GM21528 (cell line): Measurements from ENCODE around the gene ARHGEF10L.

ENCODE experiments used
- ATAC-seq: cut with Tn5 transposase; IDR thresholded peaks from one replicate; pipeline ENCODE4 v1.9.1; 2021; ENCODE audit warnings: mild to moderate bottlenecking, moderate library complexity; ENCODE audit not compliant: unreplicated experiment, low FRiP score

ARHGEF10L gene

DNA sequence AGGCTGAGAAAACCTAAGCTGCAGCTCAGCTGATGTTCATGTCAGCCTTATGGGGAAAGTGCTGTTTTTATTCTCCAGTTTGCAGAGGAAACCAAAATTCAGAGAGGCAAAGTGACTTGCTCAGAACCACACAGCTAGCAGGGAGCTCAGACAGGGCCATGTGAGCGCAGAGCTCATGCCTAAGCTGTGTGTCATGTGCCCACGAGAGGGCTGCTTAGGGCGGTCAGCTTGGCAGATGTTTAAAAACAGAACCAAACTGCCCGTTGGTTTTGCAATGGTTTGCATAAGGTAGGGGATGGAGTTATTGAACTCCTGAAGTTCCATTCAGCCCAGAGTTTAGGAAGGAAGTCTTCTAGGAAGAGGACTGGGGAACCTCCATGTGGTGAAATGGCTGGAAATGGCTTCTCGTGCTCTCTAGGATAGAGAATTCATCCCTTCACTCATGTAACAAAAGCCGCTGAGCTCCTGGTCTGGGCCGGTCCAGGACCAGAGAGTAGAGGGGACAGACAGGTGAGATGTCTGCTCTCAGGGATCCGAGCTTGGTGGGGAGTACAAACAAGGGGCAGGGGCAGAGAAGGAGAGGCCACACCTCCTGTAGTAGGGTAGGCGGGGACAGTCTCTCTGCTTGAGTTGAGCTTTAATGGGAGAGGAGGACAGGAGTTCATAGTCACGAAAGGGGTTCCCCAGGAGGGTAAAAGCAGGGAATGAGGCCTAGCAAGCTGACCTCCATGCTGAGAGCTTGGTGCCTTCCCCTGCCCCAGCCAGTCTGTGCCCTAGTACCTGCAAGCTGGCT, 46.9 kb downstream of the ARHGEF10L start:
- ATAC-seq: no peak

GRCh38 chr1:17587693-17588047, 48.2 kb downstream of the ARHGEF10L start:
- no peak for ATAC-seq

DNA sequence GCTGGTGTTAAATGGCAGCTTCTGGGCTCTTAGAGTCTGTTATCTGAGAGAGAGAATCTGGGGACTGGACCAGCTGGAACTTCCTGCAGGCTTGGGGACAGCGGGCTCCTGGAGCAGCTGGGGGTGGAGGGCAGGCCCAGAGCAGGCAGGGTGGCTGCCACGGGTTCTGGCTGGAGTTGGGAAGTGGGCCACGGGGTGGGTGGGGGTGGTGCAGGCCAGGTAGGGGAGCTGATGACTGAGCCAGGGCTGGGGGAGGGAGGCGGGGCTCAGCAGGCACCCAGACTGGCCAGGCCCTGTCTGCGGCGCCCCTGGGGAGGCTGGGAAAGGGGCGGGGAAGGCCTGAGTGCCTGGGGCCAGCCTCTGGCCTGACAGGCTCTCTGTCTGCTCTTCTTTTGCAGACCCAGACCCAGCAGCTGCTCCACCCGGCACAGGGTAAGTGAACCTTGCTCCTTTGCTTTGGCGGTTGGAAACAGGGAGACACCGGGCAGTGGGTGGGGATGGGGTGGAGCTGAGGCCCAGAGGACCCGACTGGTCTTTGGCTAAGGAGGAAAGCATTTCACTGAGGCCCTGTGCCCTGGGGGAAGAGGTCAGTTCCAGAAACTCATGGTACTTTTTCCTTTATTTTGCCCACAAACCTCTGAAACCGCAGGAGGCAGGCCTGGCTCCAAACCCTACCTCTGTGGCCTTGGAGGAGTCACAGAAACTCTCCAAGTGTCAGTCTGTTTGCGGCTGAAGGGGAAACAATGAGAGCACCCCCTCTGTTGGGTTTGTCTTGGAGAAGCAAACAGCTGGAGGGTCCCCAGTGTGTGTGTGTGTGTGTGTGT, 48.8 kb downstream of the ARHGEF10L start:
- no peak for ATAC-seq

DNA sequence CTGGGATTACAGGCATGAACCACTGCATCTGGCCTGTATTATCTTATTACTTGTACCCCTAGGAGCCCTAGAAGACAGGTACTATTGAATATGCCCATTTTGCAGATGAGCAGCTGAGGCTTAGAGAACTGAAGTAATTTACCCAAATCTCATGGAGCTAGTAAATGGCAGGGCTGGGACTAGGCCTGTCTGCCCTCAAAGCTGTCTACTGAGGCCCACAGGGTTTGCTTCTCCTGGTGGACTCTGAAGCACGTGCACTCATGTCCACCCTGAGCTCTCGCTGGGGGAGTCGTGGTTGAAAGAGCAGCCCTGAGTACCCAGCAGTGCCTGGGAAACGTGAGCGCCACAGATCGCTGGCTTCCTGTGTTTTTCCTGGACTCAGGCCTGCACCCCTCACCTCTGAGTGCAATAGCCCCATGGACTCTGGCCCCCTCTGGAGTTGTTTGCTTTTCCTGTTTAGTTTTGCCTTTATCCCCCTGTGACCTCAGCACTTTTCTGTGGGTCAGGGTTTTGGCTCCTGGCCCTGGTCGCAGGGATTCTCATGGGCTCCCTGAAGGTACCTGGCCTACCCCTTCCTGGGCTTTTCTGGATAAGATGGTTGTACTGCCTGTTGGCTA, 52.4 kb downstream of the ARHGEF10L start:
- ATAC-seq: no peak

DNA sequence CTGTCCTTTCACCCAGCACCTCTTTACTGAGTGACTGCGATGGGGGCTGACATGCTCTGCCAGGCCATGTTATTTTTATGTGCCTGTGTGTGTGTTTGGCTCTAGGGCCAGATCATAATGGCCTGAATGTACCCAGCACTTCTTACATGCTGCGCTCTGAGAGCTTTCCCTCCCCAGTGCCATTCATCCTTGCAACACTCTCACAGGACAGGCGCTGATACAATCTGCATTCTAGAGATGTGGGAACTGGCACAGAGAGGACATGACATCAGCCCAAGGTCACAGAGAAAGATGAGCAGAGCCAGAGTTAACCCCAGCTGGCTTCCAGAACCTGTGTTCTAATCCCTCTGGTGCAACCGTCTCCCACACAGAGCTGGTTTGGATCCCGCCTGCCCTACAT, 54.5 kb downstream of the ARHGEF10L start:
- no peak for ATAC-seq

GRCh38 chr1:17594690-17595601, 55.4 kb downstream of the ARHGEF10L start:
- ATAC-seq: no peak

- ATAC-seq: no peak
Measured at GRCh38 chr1:17595602-17595925, 56.1 kb downstream of the ARHGEF10L start.

GRCh38 chr1:17596186-17596585, 56.7 kb downstream of the ARHGEF10L start:
- no peak for ATAC-seq

DNA sequence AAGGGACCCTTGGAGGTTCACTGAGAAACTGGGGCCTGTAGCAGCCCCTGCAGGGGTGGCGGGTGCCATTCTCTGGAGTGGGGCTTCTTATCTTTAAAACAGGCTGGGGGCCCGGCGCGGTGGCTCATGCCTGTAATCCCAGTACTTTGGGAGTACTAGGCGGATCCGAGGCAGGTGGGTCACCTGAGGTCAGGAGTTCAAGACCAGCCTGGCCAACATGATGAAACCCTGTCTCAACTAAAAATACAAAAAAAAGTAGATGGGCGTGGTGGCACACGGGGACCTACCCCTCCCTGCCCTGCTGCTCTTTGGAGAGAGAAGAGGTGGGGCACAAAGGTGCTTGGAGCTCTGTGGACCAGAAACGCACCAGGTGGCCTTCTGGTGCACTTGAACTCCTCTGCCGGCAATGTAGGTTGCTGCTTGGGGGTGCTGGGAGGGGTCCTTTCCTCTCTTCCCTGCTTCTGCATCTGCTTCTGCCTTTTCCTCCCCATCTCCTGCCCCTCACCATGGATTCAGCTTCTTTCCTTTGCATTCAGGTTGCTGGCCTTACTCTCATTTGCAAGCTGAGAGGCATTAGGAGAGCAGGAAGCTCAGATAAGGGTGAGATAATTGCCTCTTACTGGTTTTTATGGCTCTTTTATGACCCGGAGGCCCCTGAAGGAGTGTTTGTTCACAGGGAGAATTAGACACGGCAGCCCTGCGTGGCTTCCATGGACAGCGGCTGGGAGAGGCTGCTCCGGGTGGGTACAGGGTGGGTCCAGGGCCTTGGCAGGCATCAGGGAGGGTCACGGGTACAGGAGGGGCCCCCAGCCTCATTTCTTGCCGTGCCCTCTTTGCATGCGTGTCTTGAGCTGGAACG, 57.4 kb downstream of the ARHGEF10L start:
- ATAC-seq: no peak

- ATAC-seq: no peak
Measured at GRCh38 chr1:17597651-17598050, 58.2 kb downstream of the ARHGEF10L start.

GRCh38 chr1:17598251-17598650, 58.8 kb downstream of the ARHGEF10L start:
- no peak for ATAC-seq

- ATAC-seq: no peak
Measured at GRCh38 chr1:17599291-17599953, 59.9 kb downstream of the ARHGEF10L start.

DNA sequence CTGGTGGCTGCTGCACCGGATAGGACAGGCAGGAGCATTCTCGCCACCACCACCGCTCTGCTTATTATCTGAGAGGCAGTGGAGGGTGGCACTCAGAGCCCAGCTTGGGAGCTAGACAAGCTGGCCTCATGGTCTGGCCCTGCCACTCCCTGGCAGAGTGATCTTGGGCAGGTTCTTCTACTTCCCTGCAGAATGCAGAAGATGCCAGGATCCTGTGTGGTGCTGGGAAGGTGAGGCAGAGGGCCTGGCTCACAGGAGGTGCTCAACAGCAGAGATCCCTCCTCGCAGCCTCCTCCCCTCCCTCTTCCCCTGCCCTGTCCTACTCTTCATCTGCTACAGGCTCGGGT, 60.4 kb downstream of the ARHGEF10L start:
- ATAC-seq: no peak

DNA sequence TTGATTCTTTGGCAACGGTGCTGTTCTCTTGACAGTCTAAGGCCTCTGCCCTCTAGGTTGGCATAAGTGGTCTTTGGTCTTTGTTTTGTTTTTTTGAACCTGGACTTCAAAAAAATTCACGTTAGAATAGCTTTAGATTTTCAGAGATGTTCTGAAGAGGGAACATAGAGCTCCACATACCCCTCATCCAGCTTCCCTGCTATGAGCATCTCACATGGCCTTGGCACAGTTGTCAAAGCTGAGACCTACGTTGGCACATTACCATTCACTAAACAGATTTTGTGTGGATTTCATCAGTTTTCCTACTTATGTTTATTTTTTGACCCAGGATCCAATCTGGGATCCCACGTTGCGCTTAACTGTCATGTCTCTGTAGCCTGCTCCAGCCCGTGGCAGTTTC, 60.8 kb downstream of the ARHGEF10L start:
- ATAC-seq: no peak

GRCh38 chr1:17601643-17602382, 62.3 kb downstream of the ARHGEF10L start:
- ATAC-seq: no peak

GRCh38 chr1:17603091-17603841, 63.8 kb downstream of the ARHGEF10L start:
- ATAC-seq: no peak

DNA sequence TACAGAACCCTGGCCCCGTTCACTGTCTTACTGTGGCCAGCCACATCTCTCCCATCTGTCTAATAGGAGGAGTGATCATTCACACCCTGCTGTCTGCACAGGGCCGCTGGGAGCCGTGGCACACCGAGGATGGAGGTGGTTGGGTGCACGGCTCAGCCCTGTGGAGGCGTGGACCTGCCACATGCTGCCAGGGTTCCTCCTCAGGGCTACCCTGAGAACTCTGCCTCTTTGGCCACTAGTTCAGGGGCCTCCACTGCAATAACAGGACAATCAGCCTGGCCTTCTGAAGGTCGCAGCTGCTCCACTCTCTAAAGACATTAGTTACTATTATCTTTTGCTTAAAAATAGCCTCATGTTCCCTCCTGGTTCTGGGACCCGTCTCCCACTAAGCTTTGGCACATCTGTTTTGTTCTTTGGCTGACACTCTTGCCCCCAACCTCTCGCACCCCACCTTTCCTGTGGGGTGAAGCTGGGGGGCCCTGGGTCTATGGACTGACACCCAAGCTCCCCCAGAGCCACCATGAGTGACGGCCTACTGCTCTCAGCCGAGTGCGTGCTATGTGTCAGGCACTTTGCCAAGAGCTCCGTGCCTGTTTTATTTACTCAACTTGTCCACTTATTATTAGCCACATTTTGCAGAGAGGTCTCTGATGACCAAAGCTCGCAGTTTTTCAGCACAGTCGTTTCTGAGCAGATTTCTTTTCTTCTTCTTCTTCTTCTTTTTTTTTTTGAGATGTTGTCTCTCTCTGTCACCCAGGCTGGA, 66.3 kb downstream of the ARHGEF10L start:
- ATAC-seq: no peak
